ENCODE measurements around the gene LIPA. TPM values are rescaled to one million over a fixed set of nuclear protein-coding genes. Genes with fewer than 3 reads are reported as not detected.
"Not testable (repeated sequence)": the region's sequence is repeated elsewhere in the genome, so short reads cannot be mapped to it uniquely, and the experiment has no call there.

The LIPA gene
- total RNA-seq, 1 donor from 2014 or later: 16.5 TPM

GRCh38 chr10:89217057-89217990 lies 34.3 kb downstream of the LIPA start:
- DNase-seq: peak; percentile 53
- intact Hi-C loops (cut with micrococcal nuclease): loop anchor here (5.0 kb wide), 1 partner anchor 385 kb away; no protein-coding TSS in a partner anchor
- ATAC-seq: peak; percentile 51

DNA sequence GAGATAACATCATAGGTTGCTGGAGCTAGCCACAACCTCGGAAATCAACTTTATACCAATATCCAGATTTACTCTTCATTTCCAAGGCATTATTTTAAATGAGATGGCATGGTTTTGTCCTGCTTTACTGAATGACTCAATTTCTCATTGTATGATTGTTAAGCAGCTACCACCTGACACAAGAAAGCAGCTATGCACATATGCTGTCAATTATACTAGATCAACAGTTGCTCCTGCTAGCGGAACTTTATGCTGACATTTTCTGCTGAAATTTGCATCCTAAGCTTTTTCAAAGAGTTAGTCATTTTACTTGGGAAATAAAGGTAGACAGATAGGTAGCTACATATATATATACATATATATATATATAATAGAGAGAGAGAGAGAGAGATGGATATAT lies 35.5 kb downstream of the LIPA start:
- DNase-seq (no peak), ATAC-seq (no peak)
- intact Hi-C loops (cut with micrococcal nuclease): loop anchor here (5.0 kb wide), 1 partner anchor 384 kb away; no protein-coding TSS in a partner anchor

GRCh38 chr10:89215511-89215910 lies 36.1 kb downstream of the LIPA start:
- no peak for DNase-seq
- intact Hi-C loops (cut with micrococcal nuclease): loop anchor here (5.0 kb wide), 1 partner anchor 383 kb away; no protein-coding TSS in a partner anchor
- no peak for ATAC-seq

GRCh38 chr10:89214566-89215165 lies 36.9 kb downstream of the LIPA start:
- DNase-seq: no peak
- ATAC-seq: no peak
- intact Hi-C loops (cut with micrococcal nuclease): loop anchor here (5.0 kb wide), 2 partner anchors 277 to 382 kb away; no protein-coding TSS in a partner anchor

GRCh38 chr10:89213191-89213808 lies 38.3 kb downstream of the LIPA start:
- no peak for DNase-seq
- intact Hi-C loops (cut with micrococcal nuclease): loop anchor here (2.0 to 5.0 kb wide), 2 partner anchors 182 to 276 kb away; no protein-coding TSS in a partner anchor
- ATAC-seq: peak; percentile 66

DNA sequence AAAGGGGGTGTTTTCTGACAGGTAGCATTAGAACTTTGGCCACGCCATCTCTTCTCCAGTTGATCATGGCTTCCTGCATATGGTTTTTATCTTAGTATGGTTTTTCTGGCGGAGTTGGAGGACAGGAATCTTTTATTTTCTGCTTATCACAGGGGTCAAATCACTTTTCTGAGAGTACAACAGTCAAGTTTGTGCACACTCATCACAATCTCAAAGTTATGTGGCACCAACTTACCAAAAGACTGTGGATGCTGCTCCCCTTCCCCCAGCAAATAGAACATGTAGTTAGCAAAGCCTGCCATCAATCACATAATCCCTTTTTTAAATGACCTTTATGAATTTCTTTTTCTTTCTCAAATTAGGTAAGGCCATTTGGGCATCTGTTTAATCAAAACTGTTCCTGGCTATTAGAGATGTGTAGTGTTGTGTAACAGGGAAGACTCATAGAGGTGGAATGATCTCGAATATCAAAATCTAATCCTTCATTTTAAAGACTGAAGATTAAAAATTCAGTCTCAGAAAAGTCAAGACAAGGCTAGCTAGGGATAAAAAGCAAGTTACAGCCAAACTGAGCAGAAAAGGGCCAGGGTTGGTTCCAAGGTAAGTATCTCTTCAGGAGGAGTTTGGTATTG lies 40.7 kb downstream of the LIPA start:
- intact Hi-C loops (cut with micrococcal nuclease): loop anchor here (5.0 kb wide), 1 partner anchor 274 kb away; no protein-coding TSS in a partner anchor
- DNase-seq (no peak), ATAC-seq (no peak)

- intact Hi-C loops (cut with micrococcal nuclease): loop anchor here (5.0 kb wide), 1 partner anchor 272 kb away; no protein-coding TSS in a partner anchor
These were observed 41.9 kb downstream of the LIPA start for GRCh38 chr10:89209718-89210117.

GRCh38 chr10:89207801-89208551 lies 43.6 kb downstream of the LIPA start:
- intact Hi-C loops (cut with micrococcal nuclease): no loop called here
- DNase-seq (peak; percentile 72), ATAC-seq (peak; percentile 79)

More at GRCh38 chr10:89209718-89210117, 41.9 kb downstream of the LIPA start:
- DNase-seq (no peak), ATAC-seq (no peak)

- DNase-seq (peak; percentile 80), ATAC-seq (peak; percentile 93)
- intact Hi-C loops (cut with micrococcal nuclease): no loop called here
These were observed 44.3 kb downstream of the LIPA start, which contains the start of gene CH25H for GRCh38 chr10:89207181-89207800. TSS of gene CH25H (minus strand) at chr10:89207317. CDS start at chr10:89207292, 25 bp downstream.

DNA sequence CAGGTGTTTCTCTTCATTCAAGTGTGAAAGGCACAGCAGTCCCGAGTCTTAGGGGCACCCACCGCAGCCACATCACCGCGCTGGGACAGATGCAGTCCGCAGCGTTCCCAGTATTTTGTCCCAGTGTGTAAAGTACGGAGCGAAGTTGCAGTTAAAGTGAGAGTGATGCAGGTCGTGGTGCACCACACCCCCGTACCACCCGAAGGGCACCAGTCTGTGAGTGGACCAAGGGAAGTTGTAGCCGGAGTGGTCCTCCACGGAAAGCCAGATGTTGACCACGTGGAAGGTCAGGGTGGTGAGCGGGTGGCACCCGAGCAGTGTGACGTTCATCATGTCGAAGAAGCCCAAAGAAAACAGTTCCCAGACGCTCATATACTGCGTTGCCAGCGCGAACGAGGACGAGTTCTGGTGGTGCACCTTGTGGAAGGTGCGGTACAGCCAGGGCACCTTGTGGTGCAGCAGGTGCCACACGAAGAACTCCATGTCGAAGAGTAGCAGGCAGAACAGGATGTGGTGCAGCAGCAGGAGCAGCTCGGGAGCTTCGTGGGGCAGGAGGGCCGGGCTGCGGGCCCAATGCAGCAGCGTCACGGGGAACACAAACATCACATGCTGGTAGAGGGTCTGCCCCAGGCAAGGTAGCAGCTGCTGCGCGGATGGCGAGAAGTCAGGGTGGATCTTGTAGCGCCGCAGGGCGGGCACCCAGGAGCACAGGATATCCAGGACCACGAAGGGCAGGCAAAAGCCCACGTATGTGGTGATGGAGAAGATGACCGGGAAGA lies 45.0 kb downstream of the LIPA start:
- ATAC-seq: peak; percentile 48
- peak; percentile 35 for DNase-seq
- intact Hi-C loops (cut with micrococcal nuclease): no loop called here

GRCh38 chr10:89204621-89205185 lies 46.9 kb downstream of the LIPA start:
- intact Hi-C loops (cut with micrococcal nuclease): no loop called here
- ATAC-seq: no peak
- DNase-seq: no peak

DNA sequence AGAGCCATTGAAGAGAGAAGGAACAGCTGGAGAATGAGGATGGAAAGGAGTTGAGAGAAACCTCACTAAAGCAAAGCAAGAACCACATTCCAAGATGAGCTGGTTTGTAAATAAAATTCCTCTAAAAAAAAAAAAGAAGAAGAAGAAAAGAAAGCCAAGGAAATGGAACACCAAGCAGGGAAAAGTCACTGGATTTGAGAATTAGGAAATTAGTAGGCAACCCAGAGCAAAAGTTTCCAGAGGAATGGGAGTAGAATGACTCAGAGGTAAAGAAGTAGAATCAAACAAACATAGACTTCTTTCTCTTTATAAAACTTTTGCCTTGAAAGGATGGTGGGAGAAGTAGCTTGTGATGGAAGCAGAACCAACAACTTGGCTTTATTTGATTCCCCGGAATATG lies 48.3 kb downstream of the LIPA start:
- no peak for DNase-seq
- intact Hi-C loops (cut with micrococcal nuclease): no loop called here
- ATAC-seq: no peak

GRCh38 chr10:89202033-89202425 lies 49.5 kb downstream of the LIPA start:
- ATAC-seq (no peak), DNase-seq (no peak)
- intact Hi-C loops (cut with micrococcal nuclease): no loop called here

DNA sequence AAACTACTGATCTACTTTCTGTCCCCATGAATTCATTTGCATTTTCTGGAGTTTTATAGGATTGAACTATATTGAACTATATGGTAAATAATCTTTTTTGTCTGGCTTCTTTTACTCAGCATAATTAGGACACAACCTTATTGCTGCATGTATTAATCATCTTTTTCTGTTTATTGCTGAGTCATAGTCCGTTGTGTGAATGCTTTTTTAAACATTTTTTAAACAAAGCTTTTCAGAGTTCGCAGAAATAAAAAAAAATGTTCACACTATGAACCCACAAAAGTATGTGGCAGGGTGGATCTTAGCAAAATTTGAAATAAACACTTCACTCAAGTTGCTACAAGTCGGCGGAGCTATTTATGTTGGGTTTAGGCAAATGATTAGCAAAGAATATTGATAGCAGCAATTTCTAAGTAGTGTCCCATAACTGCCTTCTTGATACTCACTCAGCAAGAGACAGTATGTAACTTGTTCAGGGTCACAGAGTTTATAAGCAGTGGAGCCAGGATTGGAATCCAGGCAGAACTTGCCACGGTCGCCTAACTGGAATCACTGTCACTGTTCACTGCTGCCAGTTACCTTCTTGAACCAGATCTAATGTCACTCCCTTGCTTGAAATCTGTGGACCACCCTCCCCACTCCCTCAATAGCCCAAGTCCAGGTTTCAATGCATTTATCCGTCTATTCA lies 50.1 kb downstream of the LIPA start:
- DNase-seq (no peak), ATAC-seq (no peak)
- intact Hi-C loops (cut with micrococcal nuclease): no loop called here

DNA sequence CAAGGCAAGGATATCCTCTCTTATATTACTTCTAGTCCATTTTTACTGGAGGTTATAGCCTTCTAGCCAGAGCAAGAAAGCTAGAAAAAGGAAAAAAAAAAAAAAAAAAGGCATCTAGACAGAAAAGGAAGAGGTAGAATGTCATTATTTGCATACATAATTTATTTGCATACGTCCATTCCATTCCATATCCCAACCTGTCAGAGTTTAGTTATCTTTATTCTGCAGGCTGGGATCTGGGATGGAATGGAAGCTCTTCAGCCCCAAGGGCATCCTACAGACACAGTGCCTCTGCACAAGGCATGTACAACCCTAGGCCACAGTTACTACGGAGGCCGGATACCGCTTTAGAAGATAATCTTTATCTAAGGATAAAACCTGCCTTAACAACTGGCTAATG lies 54.1 kb downstream of the LIPA start:
- DNase-seq: no peak
- intact Hi-C loops (cut with micrococcal nuclease): no loop called here
- ATAC-seq: no peak

DNA sequence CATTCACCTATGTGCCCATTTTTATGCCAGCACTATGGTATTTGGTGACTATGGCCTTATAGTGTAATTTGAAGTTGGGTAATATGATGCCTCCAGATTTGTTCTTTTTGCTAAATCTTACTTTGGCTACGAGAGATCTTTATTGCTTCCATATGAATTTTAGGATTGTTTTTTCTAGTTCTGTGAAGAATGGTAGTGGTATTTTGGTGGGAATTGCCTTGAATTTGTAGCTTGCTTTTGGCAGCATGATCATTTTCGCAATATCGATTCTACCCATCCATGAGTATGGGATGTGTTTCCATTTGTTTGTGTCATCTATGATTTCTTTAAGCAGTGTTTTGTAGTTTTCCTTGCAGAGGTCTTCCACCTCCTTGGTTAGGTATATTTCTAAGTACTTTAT lies 60.3 kb downstream of the LIPA start:
- not testable (repeated sequence) for ATAC-seq

More for the DNA sequence above, 60.3 kb downstream of the LIPA start:
- DNase-seq; intact Hi-C loops (cut with micrococcal nuclease): not testable (repeated sequence)

Data from left ventricle myocardium superior (tissue), 1 donor.